G401 (cell line): ENCODE measurements around the gene COL6A6. TPM values are rescaled to one million over a fixed set of nuclear protein-coding genes. Genes with fewer than 3 reads are reported as not detected.
"Not testable (repeated sequence)": the region's sequence is repeated elsewhere in the genome, so short reads cannot be mapped to it uniquely, and the experiment has no call there.

Experiments used
- DNase-seq: peaks from one replicate; pipeline ENCODE4 v3.0.0-alpha.2; 2015; ENCODE audit warnings: low spot score
- in situ Hi-C: cut with HindIII; loops from 2 replicates; pipeline ENCODE4 v1.10.0; 2016; ENCODE audit warnings: low sequenced_read_pairs, mixed read lengths
- total RNA-seq: library from RNA; depleted of rRNA; stranded (reverse); fragments of >200 nt; shearing (Covaris generic); gene quantifications from 2 replicates; pipeline ENCODE4 v1.2.3, GENCODE V29; 2014; rRNA removed

Gene COL6A6
- total RNA-seq, 1 experiment from 2014 or later = not detected

GRCh38 chr3:130529486-130530215 lies 12.7 kb downstream of the COL6A6 start:
- in situ Hi-C loops = no loop called here
- DNase-seq = no peak

- in situ Hi-C loops = no loop called here
- DNase-seq = no peak
These were observed 16.3 kb downstream of the COL6A6 start for GRCh38 chr3:130533247-130533646.

GRCh38 chr3:130537673-130538304 lies 20.8 kb downstream of the COL6A6 start:
- in situ Hi-C loops = no loop called here

GRCh38 chr3:130539005-130539404 lies 22.0 kb downstream of the COL6A6 start:
- in situ Hi-C loops = no loop called here
- peak; percentile 1 for DNase-seq

More at GRCh38 chr3:130537673-130538304, 20.8 kb downstream of the COL6A6 start:
- DNase-seq = no peak

- DNase-seq = no peak
- in situ Hi-C loops = no loop called here
These were observed 26.3 kb downstream of the COL6A6 start for GRCh38 chr3:130543322-130543721.

GRCh38 chr3:130546920-130547679 lies 30.1 kb downstream of the COL6A6 start:
- in situ Hi-C loops = no loop called here
- DNase-seq = no peak

- in situ Hi-C loops, DNase-seq: not testable (repeated sequence)
These were observed 30.7 kb downstream of the COL6A6 start for GRCh38 chr3:130547680-130548065.

GRCh38 chr3:130548356-130548755 lies 31.4 kb downstream of the COL6A6 start:
- no peak for DNase-seq
- in situ Hi-C loops = no loop called here

- DNase-seq = no peak
- in situ Hi-C loops = no loop called here
These were observed 40.5 kb downstream of the COL6A6 start for GRCh38 chr3:130557336-130558035.

- DNase-seq = no peak
- in situ Hi-C loops = no loop called here
These were observed 41.4 kb downstream of the COL6A6 start for GRCh38 chr3:130558366-130558765.

- no peak for DNase-seq
- in situ Hi-C loops = no loop called here
These were observed 48.2 kb downstream of the COL6A6 start for GRCh38 chr3:130565224-130565623.

Other genes starting within 250 kb of the COL6A6 start
- gene COL6A5, start 171.5 kb upstream of the COL6A6 start, total RNA-seq = not detected in 2 replicates
- 14.8 and 30.3 TPM in 2 replicates for gene PIK3R4, start 229.7 kb downstream of the COL6A6 start, total RNA-seq